Tibial nerve (tissue), 4 donors: ENCODE data around the gene PRKCH. TPM values are rescaled to one million over a fixed set of nuclear protein-coding genes. Genes with fewer than 3 reads are reported as not detected.

Source experiments
- DNase-seq, 2 donors: peaks; one replicate each; pipeline ENCODE4 v3.0.0-alpha.2; 2019; ENCODE audit warnings: low spot score in 2 of 2
- H3K27ac ChIP-seq, 4 donors: fragments of 200-600 bp; sonication (generic) in 3 of 4; one replicate each; pipeline ENCODE4 v1.5.1; 2017 to 2019; ENCODE audit warnings: mild to moderate bottlenecking in 1 of 4
- H3K27me3 ChIP-seq, 2 donors: fragments of 200-600 bp; sonication (generic) in 1 of 2; one replicate each; pipeline versions ENCODE4 v1.5.1 to v1.6.0; 2017 to 2019
- H3K36me3 ChIP-seq, 3 donors: fragments of 200-600 bp; sonication (generic); one replicate each; pipeline ENCODE4 v1.5.1; 2018 to 2019
- H3K4me1 ChIP-seq, 4 donors: fragments of 200-600 bp; sonication (generic) in 3 of 4; one replicate each; pipeline ENCODE4 v1.5.1; 2017 to 2019
- H3K4me3 ChIP-seq, 4 donors: fragments of 200-600 bp; sonication (generic) in 3 of 4; one replicate each; pipeline ENCODE4 v1.5.1; 2017 to 2019; ENCODE audit warnings: mild to moderate bottlenecking in 1 of 4, moderate library complexity in 1 of 4
- H3K9me3 ChIP-seq, 4 donors: fragments of 200-600 bp; sonication (generic) in 3 of 4; one replicate each; pipeline ENCODE4 v1.5.1; 2017 to 2019
- EP300 ChIP-seq, 2 donors: sonication (generic); formaldehyde crosslinking; IDR thresholded peaks; one replicate each; pipeline ENCODE4 v1.6.1; 2017; ENCODE audit warnings: antibody characterized with exemption in 2 of 2, mild to moderate bottlenecking in 1 of 2
- POLR2A ChIP-seq, 2 donors: fragments of 450-650 bp; IDR thresholded peaks; one replicate each; pipeline ENCODE4 v1.6.1; 2017; ENCODE audit warnings: antibody characterized with exemption in 2 of 2, mild to moderate bottlenecking in 2 of 2, moderate library complexity in 2 of 2
- WGBS, 2 donors: methylation state at CpG; one replicate each; pipeline ENCODE4 v1.1.5; 2018; 5-methylcytosine and 5-hydroxymethylcytosine counted together
- total RNA-seq, 4 donors: library from RNA; depleted of rRNA; stranded (reverse); fragments of >200 nt; gene quantifications; one replicate each; pipeline ENCODE4 v1.1.0, GENCODE V29; 2016
- TF ChIP-seq, protein P1 (sequence below), 5 experiments: fragments of 200-600 bp in 3 of 5; fragments of 450-650 bp in 2 of 5; sonication (generic) in 3 of 5; IDR thresholded peaks; one replicate each; pipeline ENCODE4 v1.5.1; 2016 to 2019; ENCODE audit warnings: antibody characterized with exemption in 5 of 5, mild to moderate bottlenecking in 3 of 5, moderate library complexity in 2 of 5

PRKCH gene
- total RNA-seq, 4 donors from 2014 or later: 26.4 to 33.9 (median 29.2) TPM

DNA sequence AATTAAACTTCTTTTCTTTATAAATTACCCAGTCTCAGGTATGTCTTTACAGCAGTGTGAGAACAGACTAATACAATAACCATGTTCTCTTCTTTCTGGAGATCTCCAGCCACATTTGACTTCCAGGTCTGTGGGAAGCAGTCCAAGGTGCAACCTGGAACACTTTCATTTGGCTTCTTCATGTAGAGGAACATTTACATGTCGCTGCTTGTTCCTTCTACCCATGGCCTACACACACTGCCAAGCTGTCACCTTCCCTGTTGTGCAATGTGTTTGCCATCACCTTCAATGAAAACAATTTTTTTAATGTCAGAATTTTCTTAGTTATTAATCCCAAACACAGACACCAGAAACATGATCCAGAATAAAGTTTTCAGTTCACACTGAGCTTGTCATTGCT is 104.7 kb downstream of the PRKCH start:
- Histone ChIP-seq H3K36me3 (no peaks in the 10 kb centered on the region), H3K4me3 (no peak overlapping the region), H3K27ac (no peak overlapping the region), H3K27me3 (no peaks in the 10 kb centered on the region), H3K9me3 (peaks cover 0 to 3% (median 0%) of the 10 kb centered on the region in 4 donors), H3K4me1 (no peaks in the 10 kb centered on the region)
- DNase-seq: no peak
- TF ChIP-seq EP300 (IDR thresholded peaks at IDR 0.05) (no peak), POLR2A (IDR thresholded peaks at IDR 0.05) (no peak)
- TF ChIP-seq, protein P1, sequence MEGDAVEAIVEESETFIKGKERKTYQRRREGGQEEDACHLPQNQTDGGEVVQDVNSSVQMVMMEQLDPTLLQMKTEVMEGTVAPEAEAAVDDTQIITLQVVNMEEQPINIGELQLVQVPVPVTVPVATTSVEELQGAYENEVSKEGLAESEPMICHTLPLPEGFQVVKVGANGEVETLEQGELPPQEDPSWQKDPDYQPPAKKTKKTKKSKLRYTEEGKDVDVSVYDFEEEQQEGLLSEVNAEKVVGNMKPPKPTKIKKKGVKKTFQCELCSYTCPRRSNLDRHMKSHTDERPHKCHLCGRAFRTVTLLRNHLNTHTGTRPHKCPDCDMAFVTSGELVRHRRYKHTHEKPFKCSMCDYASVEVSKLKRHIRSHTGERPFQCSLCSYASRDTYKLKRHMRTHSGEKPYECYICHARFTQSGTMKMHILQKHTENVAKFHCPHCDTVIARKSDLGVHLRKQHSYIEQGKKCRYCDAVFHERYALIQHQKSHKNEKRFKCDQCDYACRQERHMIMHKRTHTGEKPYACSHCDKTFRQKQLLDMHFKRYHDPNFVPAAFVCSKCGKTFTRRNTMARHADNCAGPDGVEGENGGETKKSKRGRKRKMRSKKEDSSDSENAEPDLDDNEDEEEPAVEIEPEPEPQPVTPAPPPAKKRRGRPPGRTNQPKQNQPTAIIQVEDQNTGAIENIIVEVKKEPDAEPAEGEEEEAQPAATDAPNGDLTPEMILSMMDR (IDR thresholded peaks at IDR 0.05): no peak
- 83 to 97% methylated on average over 1 of the region's 1 CpG for WGBS, 2 donors

DNA sequence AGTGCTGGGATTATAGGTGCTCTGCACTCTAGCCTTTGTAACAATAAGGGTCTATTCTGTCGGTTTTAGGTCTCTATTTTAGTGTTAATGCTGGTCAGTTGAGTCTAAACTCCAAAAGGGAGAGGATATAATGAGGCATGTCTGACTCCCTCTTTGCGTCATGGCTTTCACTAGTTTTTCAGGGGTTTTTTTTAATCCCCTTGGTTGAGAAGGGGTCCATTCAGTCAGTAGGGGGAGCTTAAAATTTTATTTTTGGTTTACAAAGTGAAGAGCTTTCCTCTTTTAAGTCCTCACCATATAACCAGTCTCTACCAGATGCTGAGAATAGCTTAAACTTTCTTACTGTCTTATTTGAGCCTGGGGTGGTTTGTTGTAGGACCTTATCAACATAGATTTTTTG is 106.9 kb downstream of the PRKCH start:
- H3K27ac ChIP-seq: no peak overlapping the region
- no peaks in the 10 kb centered on the region for H3K36me3 ChIP-seq
- H3K27me3 ChIP-seq: no peaks in the 10 kb centered on the region
- no peaks in the 10 kb centered on the region for H3K4me1 ChIP-seq
- no peak for TF ChIP-seq POLR2A (IDR thresholded peaks at IDR 0.05)
- TF ChIP-seq, protein P1 (IDR thresholded peaks at IDR 0.05): no peak
- no peak for TF ChIP-seq EP300 (IDR thresholded peaks at IDR 0.05)
- WGBS, 2 donors: 47 to 68% methylated on average over 2 of the region's 2 CpGs
- no peak for DNase-seq
- H3K4me3 ChIP-seq: no peak overlapping the region
- peaks cover 0 to 10% (median 0%) of the 10 kb centered on the region in 4 donors for H3K9me3 ChIP-seq

DNA sequence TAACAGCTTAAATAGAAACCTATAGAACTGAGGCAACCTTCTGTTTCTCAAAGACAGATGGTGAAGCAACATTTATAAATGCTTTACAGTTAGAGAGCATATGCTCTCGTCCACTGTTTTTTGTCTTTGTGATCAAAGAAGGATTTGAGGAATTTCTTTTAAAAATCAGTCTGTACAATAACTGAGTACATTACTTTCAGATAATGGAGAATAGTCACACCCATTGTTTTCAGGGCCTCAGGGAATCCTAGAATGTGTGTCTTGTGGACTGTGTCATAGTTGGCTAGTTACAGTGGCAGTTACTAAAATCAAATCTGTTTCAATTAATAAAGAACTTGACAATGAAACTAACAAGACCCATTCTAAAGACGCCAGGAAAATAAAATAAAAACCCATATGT is 107.9 kb downstream of the PRKCH start:
- DNase-seq: no peak
- WGBS, 2 donors: 48 to 56% methylated on average over 2 of the region's 2 CpGs
- peaks cover 0 to 10% (median 0%) of the 10 kb centered on the region in 4 donors for H3K9me3 ChIP-seq
- TF ChIP-seq EP300 (IDR thresholded peaks at IDR 0.05) (no peak), POLR2A (IDR thresholded peaks at IDR 0.05) (no peak)
- TF ChIP-seq, protein P1 (IDR thresholded peaks at IDR 0.05): no peak
- no peaks in the 10 kb centered on the region for H3K27me3 ChIP-seq
- H3K36me3 ChIP-seq: no peaks in the 10 kb centered on the region
- H3K27ac ChIP-seq: no peak overlapping the region
- H3K4me1 ChIP-seq: no peaks in the 10 kb centered on the region
- H3K4me3 ChIP-seq: no peak overlapping the region

DNA sequence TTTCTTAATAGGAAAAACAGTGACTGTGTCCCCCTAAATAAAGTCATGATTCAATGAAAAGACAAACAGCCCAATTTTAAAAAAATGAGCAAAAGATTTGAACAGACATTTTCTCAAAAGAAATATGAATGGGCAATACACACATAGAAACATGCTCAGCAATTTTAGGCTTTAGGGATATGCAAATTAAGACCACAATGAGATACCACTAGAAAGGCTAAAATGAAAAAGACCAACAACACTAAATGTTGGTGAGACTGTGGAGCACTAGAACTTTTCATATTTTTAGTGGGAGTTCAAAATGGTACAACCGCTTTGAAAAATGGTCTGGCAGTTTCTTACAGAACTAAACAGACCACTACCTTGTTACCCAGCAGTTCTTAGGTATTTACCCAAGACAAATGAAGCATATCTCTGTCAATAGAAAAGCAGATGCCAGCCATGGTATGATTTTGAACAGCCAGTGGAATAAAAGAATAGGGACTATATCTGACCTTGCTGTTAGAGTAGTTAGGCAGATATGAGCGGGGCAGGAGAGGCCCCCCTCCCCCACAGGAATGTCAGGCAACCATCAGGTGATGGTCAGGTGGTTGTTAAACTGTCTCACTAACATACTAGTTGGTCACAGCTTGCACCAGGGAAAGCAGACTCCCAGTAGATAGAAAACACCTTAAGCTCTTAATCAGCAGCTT is 108.8 kb downstream of the PRKCH start:
- DNase-seq: no peak
- Histone ChIP-seq H3K27me3 (no peaks in the 10 kb centered on the region), H3K9me3 (peaks cover 0 to 10% (median 0%) of the 10 kb centered on the region in 4 donors), H3K36me3 (no peaks in the 10 kb centered on the region), H3K4me1 (no peaks in the 10 kb centered on the region), H3K4me3 (no peak overlapping the region), H3K27ac (no peak overlapping the region)
- WGBS, 2 donors: 79 to 93% methylated on average over 2 of the region's 2 CpGs
- TF ChIP-seq EP300 (IDR thresholded peaks at IDR 0.05) (no peak), POLR2A (IDR thresholded peaks at IDR 0.05) (no peak)
- TF ChIP-seq, protein P1 (IDR thresholded peaks at IDR 0.05): no peak

DNA sequence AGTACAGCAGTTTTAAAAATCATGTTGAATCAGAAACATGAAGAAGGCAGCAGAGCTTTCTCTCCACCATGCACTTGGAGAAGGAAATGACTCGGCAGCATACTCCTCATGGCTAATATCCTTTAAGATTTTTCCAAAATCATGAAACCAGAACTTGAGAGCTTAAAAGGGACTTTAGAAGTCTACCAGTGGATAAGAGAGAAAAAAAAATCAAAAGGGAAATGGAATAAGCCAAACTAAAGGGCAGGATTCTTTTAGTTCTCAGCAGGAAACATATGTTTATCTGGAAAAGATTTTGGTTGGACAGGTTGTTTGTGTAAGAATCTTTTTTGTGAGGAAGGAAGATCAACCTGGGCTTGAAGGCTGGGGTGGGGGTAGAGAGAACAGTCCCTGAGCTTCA is 111.8 kb downstream of the PRKCH start:
- H3K4me1 ChIP-seq: peaks cover 0 to 2% (median under 1%) of the 10 kb centered on the region in 4 donors
- WGBS, 2 donors: 54 to 55% methylated on average over 1 of the region's 1 CpG
- no peak overlapping the region for H3K27ac ChIP-seq

More for the DNA sequence above, 111.8 kb downstream of the PRKCH start:
- Histone ChIP-seq H3K9me3 (peaks cover 0 to 10% (median 0%) of the 10 kb centered on the region in 4 donors), H3K4me3 (no peak overlapping the region), H3K27me3 (no peaks in the 10 kb centered on the region), H3K36me3 (no peaks in the 10 kb centered on the region)
- TF ChIP-seq EP300 (IDR thresholded peaks at IDR 0.05): no peak
- DNase-seq: no peak
